ENCODE measurements around the gene DDX4. TPM values are rescaled to one million over a fixed set of nuclear protein-coding genes. Genes with fewer than 3 reads are reported as not detected.
"Not testable (repeated sequence)": the region's sequence is repeated elsewhere in the genome, so short reads cannot be mapped to it uniquely, and the experiment has no call there.

DDX4 gene
- total RNA-seq, 1 experiment from 2014 or later: not detected

DNA sequence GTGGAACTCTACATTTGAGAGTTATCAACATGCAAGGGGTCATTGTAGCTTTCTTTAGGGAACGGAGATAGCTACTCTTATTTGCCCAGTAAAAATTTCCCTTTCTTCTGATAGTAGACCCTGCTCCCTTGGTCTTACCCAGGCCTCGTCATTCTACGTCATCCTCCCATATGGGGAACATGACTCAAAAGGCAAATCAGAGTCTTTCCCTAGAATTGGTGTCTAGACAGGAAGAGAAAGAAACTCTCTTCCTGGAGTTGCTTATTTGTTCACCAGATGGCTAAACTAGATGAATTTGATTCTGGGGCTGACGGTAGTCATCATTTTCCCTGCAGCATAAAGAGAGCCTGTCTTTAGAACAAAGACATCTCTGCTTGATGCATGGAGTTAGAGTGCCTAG is 13.6 kb upstream of the DDX4 start:
- DNase-seq (ENCODE audit: low spot score): no peak

DNA sequence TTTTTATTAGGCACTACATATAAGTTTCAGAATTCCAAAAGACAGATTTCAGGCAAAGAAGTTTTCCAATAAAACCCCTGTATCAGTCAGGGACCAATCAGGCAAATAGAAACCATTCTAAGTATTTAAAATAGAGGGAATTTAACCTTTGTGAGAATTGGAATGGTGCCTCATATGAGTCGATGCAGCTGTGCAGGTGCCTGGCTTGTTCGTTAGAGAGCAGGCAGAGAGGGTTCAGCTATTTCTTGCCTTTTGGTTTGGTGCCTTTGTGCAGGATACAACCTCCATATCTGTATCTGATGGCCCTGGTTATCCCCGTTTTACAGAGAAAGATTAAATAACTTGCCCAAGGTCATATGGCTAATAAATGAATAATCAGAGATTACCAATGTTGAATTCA is 6.0 kb upstream of the DDX4 start:
- no peak for DNase-seq (ENCODE audit: low spot score)

DNA sequence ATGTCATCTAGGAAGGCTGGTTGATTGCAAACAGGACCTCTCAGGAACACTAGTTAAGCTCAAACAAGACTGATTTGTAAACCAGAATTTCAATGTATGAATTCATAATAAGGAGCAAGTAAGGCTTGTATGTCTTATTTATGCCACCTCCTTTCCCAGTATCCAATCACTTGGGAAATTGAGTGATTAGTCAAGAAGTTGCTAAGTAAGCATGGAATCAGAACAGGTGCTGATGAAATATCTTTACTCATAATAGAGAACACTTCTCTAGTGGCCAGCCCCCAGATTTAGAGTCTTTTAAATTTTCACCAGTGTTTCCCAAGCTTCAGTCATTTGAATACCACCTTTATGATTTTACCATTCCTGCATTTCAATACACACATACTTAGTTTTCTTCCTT is 5.3 kb upstream of the DDX4 start:
- DNase-seq (ENCODE audit: low spot score): no peak

DNA sequence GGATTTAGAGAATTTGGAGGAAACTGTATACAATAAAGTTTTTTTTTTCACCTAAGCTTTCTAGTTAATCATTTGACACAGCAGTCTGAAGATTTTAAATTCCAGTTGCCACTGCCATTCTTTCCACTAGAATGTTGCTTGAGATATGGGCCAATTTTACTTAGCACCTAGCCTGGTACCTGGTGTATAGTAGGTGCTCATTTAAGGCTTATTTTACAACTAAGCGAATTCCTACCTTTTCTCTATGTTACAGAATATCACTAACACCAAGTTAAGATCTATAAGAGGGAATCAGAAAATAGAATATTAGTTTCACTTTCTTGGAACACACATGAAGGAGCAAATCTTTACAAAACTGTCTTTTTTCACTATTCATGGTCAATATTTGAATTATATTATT is 3.2 kb upstream of the DDX4 start:
- no peak for DNase-seq (ENCODE audit: low spot score)

DNA sequence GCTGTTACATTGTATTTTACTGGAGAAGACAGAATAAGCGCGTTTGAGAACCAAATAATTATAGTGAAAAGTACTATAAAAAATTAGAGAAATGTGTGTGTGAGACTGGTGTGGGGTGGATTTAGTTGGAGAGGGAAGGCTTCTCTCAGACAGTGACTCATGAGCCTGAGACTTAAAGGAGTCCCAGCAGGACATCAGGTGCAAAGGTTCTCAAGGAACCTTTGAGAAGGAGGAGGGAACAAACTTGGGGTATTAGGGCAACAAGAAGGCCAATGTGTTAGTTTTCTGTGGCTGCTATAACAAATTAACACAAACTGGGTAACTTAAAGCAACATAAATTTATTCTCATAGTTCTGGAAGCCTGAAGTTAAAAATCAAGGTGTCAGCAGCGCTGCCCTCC is 4.9 kb downstream of the DDX4 start:
- no peak for DNase-seq (ENCODE audit: low spot score)

DNA sequence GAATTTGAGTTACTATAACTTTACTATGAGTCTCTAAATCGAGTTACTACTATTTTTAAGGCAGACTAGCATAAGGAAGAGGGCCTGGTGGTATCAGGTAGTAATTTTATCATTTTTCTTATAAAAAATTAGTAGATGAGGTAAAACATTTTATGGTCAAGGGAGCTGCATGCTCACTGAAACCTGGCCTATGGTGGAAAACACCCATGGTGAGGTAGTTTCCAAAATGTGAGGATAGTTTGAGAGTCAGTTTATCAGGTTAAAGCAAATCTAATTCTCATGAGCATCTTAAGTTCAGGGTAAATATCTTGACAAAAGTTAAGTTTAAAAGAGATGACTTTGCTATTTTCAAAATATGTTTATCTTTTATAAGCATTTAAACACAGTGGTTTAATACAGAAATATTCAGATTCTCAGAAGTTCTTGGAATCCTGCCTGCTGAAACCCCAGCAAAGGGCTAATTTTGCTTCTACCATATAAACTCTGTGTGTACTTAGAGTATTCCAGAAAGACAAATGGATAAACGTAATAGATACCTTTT is 10.0 kb downstream of the DDX4 start:
- DNase-seq (ENCODE audit: low spot score): no peak

DNA sequence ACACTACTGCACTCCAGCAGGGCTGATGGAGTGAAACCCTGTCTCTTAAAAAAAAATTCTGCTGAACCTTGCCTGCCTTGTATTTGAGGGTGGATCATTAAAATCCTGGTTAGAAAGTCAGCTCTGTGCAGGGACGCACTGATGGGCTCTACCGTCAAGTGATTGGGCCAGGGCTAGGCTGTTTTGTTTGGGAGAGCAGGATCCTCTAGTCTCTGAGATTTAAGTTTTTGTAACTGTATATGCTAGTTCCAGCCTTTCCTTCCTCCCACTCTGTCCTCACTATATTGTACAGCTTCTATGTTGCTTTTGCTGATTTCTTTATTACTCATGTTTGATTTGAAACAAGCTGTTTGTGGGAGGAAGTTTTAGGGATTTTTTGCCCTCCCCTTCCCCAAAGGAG is 11.5 kb downstream of the DDX4 start:
- no peak for DNase-seq (ENCODE audit: low spot score)

DNA sequence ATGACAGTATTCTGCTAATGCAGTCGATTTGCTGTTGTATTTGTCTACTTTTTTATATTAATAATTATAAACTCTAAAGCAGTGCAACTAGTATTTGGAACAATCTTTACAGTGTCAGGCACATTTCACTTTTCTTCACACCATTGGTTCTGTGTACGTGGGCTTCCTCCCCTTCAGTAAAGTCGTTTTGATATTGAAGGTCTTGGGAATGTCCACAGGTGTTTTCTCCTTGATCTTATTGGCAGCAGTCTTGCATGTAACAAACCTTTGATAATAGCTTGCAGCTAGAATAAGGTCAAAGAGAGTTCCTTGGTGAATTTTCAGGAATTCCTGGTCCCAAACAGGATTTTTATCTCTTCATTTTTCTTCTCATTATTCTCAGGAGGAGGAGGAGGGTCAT is 12.2 kb downstream of the DDX4 start:
- no peak for DNase-seq (ENCODE audit: low spot score)

DNA sequence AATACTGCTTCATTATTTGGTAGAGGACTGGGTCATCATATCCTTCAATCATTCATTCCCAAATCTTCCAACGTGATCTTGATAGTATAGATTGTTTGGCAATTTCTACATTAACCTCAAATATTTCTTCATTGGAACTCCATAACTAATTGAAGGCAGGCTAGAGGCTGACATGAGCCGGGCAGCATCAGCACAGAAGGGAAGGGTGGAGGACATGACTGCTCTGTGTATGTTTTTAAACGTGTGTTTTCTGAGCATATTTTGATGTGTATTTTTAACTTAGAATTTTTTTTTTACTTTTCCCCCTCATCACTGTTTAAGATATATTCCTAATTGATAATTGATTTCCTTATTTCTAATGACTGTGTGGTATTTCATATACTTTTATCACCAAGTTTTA is 12.6 kb downstream of the DDX4 start:
- no peak for DNase-seq (ENCODE audit: low spot score)

DNA sequence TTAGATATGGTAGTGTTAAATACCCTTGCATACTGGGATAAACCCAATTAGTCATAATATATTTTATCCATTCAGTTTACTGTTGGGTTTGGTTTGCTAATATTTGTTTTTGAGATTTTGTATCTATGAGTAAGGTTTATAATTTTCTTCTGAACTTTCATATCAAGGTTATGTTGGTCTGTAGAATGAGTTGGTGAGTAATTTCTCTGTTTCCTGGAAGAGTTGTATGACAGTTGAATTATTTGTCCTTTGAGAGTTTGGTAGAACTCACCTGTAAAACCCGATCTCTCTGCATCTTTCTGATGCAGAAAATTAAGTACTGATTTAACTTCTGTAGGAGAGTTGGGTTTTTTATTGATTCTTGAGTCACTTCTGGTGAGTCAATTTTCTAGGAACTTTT is 20.4 kb downstream of the DDX4 start:
- DNase-seq (ENCODE audit: low spot score): no peak

DNA sequence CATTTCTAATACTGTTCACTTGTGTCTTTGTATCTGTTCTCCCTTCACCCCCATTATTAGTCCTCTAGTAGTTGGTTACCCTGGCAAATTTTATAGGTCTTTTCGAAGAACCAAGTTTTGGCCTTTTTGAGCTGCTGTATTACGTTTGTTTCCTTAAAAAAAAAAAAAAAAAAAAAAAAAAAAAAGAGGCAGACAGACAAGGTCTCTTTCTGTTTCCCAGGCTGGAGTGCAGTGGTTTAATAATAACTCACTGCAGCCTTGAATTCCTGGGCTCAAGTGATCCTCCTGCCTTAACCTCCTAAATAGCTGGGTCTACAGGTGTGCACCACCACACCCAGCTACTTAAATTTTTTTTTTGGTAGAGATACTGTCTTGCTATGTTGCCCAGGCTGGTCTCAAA is 20.9 kb downstream of the DDX4 start:
- no peak for DNase-seq (ENCODE audit: low spot score)

DNA sequence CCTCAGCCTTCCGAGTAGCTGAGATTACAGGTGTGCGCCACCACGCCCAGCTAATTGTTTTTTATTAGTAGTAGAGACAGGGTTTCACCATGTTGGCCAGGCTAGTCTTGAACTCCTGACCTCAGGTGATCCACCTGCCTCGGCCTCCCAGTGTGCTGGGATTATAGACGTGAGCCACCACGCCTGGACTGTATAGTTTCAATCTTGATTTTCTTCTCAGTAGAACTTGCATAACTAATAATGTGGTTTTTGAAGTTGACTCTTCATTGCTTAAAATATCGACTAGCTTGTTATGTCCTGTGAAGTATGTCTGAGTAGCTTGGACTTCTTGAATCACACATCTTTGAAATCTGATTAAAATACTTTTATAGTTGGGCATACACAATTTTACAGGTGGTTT is 23.9 kb downstream of the DDX4 start:
- DNase-seq (ENCODE audit: low spot score): not testable (repeated sequence)

DNA sequence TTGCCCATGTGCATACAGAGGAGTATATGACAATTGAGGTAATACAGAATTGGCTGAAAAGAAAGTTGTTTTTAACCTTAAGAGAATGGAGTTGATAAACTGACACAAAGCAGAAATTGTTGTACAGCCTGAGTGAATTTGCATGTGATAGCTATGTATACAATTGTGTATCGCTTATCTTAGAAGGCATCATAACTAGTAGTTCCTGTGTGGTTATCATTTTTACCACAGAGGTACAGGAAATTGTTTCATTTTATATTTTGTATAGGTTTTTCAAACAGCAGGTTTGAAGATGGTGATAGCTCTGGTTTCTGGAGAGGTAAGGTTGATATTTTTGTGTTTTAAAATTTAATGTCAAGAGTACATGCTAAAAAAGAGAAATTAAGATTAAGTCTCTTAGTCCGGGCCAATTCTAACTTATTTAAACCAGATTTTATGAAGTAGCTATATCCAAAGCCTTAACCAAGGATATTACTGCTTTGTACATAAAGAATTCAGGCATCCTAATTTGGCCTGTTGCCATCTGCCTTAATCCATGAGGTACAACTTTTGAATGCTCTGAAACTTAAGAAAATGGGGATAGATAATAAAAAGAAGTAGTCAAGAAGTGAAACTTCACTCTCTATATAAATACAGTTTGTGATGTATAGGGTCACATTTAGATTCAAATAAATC is 26.0 kb downstream of the DDX4 start:
- no peak for DNase-seq (ENCODE audit: low spot score)

DNA sequence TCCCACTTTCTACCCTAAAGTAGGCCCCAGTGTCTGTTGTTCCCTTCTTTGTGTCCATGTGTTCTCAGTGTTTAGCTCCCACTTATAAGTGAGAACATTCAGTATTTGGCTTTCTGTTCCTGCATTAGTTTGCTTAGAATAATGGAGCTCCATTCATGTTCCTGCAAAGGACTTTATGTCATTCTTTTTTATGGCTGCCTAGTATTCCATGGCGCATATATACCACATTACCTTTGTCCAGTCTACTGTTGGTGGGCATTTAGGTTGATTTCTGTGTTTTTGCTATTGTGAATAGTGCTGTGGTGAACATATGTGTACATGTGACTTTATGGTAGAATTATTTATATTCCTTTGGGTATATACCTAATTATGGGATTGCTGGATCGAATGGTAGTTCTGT is 30.4 kb downstream of the DDX4 start:
- no peak for DNase-seq (ENCODE audit: low spot score)

DNA sequence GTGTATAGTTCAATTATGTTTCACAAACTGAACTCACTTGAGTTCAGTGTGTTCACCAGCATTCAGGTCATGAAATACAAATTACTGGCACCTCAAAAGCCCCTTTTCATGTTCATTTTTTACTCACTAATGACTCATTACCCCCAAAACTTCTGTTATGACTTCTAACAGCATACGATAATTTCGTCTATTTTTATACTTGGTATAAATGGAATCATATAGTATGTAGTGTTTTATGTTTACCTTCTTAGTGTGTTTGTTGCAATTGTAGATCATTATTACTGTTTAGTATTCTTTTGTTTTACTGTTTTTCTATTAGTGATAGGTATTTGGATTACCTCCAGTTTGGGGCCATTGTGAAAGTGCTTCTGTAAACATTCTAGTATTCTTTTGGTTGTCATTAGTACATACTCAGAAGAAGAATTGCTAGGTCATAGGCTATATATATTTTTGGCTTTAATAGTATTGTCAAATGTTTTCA is 33.4 kb downstream of the DDX4 start:
- no peak for DNase-seq (ENCODE audit: low spot score)

DNA sequence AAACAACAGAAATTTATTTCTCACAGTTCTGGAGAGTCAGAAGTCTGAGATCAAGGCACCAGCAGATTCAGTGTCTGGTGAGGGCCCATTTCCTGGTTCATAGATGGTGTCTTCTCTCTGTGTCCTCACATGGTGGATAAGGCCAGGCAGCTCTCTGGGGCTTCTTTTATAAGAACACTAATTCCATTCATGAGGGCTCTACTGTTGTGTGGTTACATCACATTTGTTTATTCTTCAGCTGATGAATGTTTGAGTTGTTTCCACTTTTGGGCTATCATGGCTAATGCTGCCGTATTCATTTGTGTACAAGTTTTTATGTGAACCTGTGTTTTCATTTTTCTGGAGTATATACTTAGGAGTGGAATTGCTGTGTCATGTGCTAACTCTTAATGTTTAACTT is 35.2 kb downstream of the DDX4 start:
- peak; percentile 9 for DNase-seq (ENCODE audit: low spot score)

DNA sequence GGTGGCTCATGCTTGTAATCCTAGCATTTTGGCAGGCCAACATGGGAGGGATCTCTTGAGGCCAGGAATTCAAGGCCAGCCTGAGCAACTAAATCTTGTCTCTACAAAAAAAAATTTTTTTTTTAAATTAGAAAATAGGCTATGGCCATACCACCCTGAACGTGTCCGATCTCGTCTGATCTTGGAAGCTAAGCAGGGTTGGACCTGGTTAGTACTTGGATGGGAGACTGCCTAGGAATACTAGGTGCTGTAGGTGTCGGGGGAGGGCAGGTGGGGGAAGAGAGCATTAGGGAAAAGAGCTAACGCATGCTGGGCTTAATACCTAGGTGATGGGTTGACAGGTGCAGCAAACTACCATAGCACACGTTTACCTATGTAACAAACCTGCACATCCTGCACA is 39.5 kb downstream of the DDX4 start:
- DNase-seq (ENCODE audit: low spot score): no peak

DNA sequence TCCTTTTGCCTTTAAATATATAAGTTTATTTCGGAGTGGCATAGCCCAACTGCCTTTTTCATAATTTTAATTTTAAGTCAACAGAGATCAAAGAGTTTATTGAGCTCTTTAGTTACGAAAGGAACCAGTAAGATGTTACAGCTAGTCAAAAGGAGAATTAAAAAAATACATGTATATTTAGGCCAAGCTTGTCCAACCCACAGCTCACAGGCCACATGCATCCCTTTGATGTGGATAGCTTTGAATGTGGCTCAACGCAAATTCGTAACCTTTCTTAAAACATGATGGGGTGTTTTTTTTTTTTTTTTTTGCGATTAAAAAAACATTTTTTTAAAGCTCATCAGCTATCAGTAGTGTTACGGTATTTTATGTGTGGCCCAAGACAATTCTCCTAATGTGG is 63.1 kb downstream of the DDX4 start:
- no peak for DNase-seq (ENCODE audit: low spot score)

DNA sequence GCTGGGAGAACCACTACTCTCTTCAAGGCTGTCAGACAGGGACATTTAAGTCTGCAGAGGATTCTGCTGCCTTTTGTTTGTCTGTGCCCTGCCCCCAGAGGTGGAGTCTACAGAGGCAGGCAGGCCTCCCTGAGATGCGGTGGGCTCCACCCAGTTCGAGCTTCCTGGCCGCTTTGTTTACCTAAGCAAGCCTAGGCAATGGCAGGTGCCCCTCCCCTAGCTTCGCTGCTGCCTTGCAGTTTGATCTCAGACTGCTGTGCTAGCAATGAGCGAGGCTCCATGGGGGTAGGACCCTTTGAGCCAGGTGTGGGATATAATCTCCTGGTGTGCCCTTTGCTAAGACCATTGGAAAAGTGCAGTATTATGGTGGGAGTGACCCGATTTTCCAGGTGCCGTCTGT is 71.0 kb downstream of the DDX4 start:
- DNase-seq (ENCODE audit: low spot score): peak; percentile 52

DNA sequence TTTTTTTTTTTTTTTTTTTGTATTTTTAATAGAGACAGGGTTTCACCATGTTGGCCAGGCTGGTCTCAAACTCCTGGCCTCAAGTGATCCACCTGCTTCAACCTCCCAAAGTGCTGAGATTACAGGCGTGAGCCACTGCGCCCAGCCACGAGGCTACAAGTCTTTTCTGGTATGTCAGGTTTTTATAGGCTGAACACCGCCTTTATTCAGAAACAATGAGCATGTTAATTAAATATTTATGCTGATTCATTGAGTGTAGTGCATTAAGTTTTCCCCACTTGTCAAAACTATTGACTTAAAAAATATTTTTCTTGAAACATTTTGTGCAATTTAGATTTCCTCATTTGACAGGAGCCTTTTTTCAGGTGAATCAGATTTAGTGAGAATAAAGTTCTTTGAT is 78.1 kb downstream of the DDX4 start:
- DNase-seq (ENCODE audit: low spot score): not testable (repeated sequence)

DNA sequence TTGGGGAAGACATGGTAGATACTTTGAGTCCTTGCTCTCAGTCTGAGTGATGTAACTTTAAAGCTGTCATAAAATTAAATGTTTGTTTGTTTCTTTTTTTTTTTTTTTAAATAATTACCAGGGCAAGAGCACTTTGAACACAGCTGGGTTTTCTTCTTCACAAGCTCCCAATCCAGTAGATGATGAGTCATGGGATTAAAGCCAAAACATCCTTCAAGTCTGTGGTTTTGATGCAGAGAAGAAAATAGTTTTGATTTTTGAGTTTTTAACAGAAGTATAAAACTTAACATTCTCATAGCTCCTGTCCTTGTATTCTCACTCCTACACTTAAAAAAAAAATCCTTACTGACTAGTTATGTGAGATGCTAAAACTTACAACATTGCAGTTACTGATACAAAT is 78.5 kb downstream of the DDX4 start:
- peak; percentile 14 for DNase-seq (ENCODE audit: low spot score)

DNA sequence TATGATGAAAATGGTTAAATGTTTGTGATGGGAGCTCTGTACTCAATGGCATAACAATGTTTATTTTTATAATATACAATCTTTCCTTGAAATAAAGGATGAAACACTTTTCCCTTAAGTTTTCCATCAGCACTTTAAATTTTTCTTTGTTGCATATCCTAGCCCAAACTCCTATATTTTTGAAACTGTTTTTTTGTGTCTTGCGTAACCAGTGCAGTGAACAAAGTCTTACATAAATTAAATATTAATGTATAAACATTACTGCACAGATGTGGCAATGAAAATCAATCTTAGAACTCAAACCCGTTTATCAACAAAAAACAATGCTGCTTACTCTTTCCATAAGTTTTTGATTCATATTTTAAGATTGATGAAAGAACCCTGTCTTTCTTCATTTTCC is 79.2 kb downstream of the DDX4 start:
- DNase-seq (ENCODE audit: low spot score): no peak

DNA sequence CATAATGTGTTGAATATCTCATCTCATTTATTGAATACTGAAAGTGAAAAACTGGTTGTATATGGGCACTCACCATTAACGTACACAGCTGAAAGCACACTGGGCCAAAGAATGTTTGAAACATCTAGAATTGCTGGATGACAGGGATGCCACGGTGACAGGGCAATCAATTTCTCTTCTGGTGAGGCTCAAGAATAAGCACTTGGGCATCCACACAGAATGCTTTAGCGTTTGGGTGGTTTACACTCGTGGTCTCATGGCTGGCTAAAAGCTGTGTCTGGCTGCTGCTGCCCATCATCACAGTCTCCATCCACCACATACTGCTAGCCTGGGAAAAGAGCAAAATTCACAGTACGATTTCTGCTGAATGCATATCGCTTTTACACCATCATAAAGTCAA is 82.6 kb downstream of the DDX4 start:
- no peak for DNase-seq (ENCODE audit: low spot score)

All from HT-29 (cell line).